Upper lobe of left lung (tissue), 6 donors: ENCODE results near the gene SOHLH2. TPM values are rescaled to one million over a fixed set of nuclear protein-coding genes. Genes with fewer than 3 reads are reported as not detected.

Source experiments
- ATAC-seq, 2 donors: fragments of 200-7000 bp; cut with Tn5 transposase; one replicate each; pipeline ENCODE4 v1.9.1; 2022; ENCODE audit warnings: mild to moderate bottlenecking in 2 of 2, moderate library complexity in 2 of 2; ENCODE audit not compliant: low FRiP score in 2 of 2
- DNase-seq, 2 donors: peaks; one replicate each; pipeline ENCODE4 v3.0.0-alpha.2; 2019 to 2020
- H3K27ac ChIP-seq, 4 donors: fragments of 200-600 bp; sonication (generic); one replicate each; pipeline ENCODE4 v1.5.1; 2016 to 2019
- H3K27me3 ChIP-seq, 4 donors: fragments of 200-600 bp; sonication (generic); one replicate each; pipeline ENCODE4 v1.5.1; 2017 to 2019
- H3K36me3 ChIP-seq, 4 donors: fragments of 200-600 bp; sonication (generic); one replicate each; pipeline ENCODE4 v1.5.1; 2016 to 2019
- H3K4me1 ChIP-seq, 4 donors: fragments of 200-600 bp; sonication (generic); one replicate each; pipeline ENCODE4 v1.5.1; 2018 to 2019
- H3K4me3 ChIP-seq, 4 donors: fragments of 200-600 bp; sonication (generic); one replicate each; pipeline ENCODE4 v1.5.1; 2017 to 2019; ENCODE audit warnings: mild to moderate bottlenecking in 2 of 4, moderate library complexity in 1 of 4
- H3K9me3 ChIP-seq, 4 donors: fragments of 200-600 bp; sonication (generic); one replicate each; pipeline ENCODE4 v1.5.1; 2018 to 2019
- EP300 ChIP-seq, 4 donors: sonication (generic); formaldehyde crosslinking; IDR thresholded peaks; one replicate each; pipeline ENCODE4 v1.5.1; 2017; ENCODE audit warnings: antibody characterized with exemption in 4 of 4, control low read depth in 2 of 4
- POLR2A ChIP-seq, 4 donors: fragments of 450-650 bp; IDR thresholded peaks; one replicate each; pipeline ENCODE4 v1.5.1; 2016 to 2017; ENCODE audit warnings: antibody characterized with exemption in 4 of 4, mild to moderate bottlenecking in 2 of 4
- POLR2AphosphoS5 ChIP-seq, 2 donors: sonication (generic); formaldehyde crosslinking; IDR thresholded peaks; one replicate each; pipeline ENCODE4 v1.5.1; 2017; ENCODE audit warnings: antibody characterized with exemption in 2 of 2
- WGBS, 2 donors: methylation state at CpG; one replicate each; pipeline ENCODE4 v1.1.5; 2017 to 2018; 5-methylcytosine and 5-hydroxymethylcytosine counted together
- total RNA-seq, 6 donors: library from RNA; depleted of rRNA in 4 of 6; stranded (reverse); fragments of >200 nt in 4 of 6; gene quantifications; one replicate each; pipeline versions ENCODE4 v1.1.0 to v1.2.1, GENCODE V29; 2016 to 2021
- TF ChIP-seq, protein P1 (sequence below), 6 experiments: fragments of 450-650 bp in 4 of 6; fragments of 200-600 bp in 2 of 6; sonication (generic) in 2 of 6; IDR thresholded peaks; one replicate each; pipeline ENCODE4 v1.5.1; 2016 to 2019; ENCODE audit warnings: antibody characterized with exemption in 6 of 6
- donor health status: DM: no; HTN: no; CAD: no; lungs with moderate emphysema.
- donor health status: DM: no; HTN: yes; CAD: no; lungs with severe emphysema.

SOHLH2 gene
- total RNA-seq, 6 donors from 2014 or later = 0.11 TPM; not detected in 5

DNA sequence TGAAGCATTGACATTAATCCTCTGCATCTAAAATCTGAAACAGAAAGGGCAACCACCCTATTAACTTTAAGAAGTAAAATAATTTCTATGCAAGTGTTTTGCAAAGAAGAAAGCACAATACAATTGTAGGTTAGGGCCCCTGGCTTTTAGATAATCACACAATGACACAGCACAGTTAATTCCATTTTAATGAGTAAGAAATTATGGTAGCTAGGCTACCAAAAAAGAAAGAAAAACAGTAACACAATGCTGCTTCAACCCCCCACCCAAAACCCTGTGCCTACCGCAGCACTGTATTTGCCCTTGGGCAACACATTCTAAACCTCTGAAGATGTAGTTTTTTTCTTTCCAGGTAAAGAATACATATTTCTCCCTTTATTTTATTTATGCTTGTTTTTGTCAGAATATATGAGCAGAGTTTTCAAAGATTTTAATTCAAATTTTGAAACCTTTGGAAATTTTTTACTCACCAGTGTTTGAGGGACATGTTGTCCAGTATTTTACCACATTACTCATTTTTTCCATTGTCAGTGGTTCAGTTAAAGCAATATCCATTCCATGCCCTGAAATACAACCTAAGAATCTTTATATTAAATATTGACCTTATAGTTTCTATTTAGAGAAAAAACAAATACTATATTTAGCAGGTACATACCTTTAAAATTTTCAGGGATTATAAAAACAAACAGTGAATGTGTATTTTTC lies 21.1 kb downstream of the SOHLH2 start:
- no peaks in the 10 kb centered on the region for H3K36me3 ChIP-seq
- no peak overlapping the region for H3K4me3 ChIP-seq
- H3K27me3 ChIP-seq = no peaks in the 10 kb centered on the region
- ATAC-seq (no peak), DNase-seq (no peak)
- H3K4me1 ChIP-seq = no peaks in the 10 kb centered on the region
- no peak overlapping the region for H3K27ac ChIP-seq
- TF ChIP-seq POLR2AphosphoS5 (IDR thresholded peaks at IDR 0.05) (no peak), POLR2A (IDR thresholded peaks at IDR 0.05) (no peak), EP300 (IDR thresholded peaks at IDR 0.05) (no peak)
- TF ChIP-seq, protein P1, sequence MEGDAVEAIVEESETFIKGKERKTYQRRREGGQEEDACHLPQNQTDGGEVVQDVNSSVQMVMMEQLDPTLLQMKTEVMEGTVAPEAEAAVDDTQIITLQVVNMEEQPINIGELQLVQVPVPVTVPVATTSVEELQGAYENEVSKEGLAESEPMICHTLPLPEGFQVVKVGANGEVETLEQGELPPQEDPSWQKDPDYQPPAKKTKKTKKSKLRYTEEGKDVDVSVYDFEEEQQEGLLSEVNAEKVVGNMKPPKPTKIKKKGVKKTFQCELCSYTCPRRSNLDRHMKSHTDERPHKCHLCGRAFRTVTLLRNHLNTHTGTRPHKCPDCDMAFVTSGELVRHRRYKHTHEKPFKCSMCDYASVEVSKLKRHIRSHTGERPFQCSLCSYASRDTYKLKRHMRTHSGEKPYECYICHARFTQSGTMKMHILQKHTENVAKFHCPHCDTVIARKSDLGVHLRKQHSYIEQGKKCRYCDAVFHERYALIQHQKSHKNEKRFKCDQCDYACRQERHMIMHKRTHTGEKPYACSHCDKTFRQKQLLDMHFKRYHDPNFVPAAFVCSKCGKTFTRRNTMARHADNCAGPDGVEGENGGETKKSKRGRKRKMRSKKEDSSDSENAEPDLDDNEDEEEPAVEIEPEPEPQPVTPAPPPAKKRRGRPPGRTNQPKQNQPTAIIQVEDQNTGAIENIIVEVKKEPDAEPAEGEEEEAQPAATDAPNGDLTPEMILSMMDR (IDR thresholded peaks at IDR 0.05) = no peak
- whole genome bisulfite sequencing, 2 donors = 93 to 97% methylated on average over 1 of the region's 1 CpG
- no peaks in the 10 kb centered on the region for H3K9me3 ChIP-seq

GRCh38 chr13:36192166-36192565 lies 22.2 kb downstream of the SOHLH2 start:
- no peaks in the 10 kb centered on the region for H3K4me1 ChIP-seq
- DNase-seq (no peak), ATAC-seq (no peak)
- H3K36me3 ChIP-seq = no peaks in the 10 kb centered on the region
- no peak overlapping the region for H3K27ac ChIP-seq
- no peaks in the 10 kb centered on the region for H3K9me3 ChIP-seq
- no peak for TF ChIP-seq POLR2A (IDR thresholded peaks at IDR 0.05)
- no peak for TF ChIP-seq EP300 (IDR thresholded peaks at IDR 0.05)
- TF ChIP-seq, protein P1 (IDR thresholded peaks at IDR 0.05) = no peak
- TF ChIP-seq POLR2AphosphoS5 (IDR thresholded peaks at IDR 0.05) = no peak
- H3K27me3 ChIP-seq = no peaks in the 10 kb centered on the region
- WGBS, 2 donors = 79 to 81% methylated on average over 6 of the region's 6 CpGs
- H3K4me3 ChIP-seq = no peak overlapping the region

- H3K4me1 ChIP-seq = no peaks in the 10 kb centered on the region
- 83 to 96% methylated on average over 3 of the region's 3 CpGs for WGBS, 2 donors
- H3K4me3 ChIP-seq = no peak overlapping the region
- no peaks in the 10 kb centered on the region for H3K27me3 ChIP-seq
- ATAC-seq (no peak), DNase-seq (no peak)
- H3K27ac ChIP-seq = no peak overlapping the region
- no peaks in the 10 kb centered on the region for H3K36me3 ChIP-seq
- TF ChIP-seq POLR2AphosphoS5 (IDR thresholded peaks at IDR 0.05) (no peak), POLR2A (IDR thresholded peaks at IDR 0.05) (no peak), EP300 (IDR thresholded peaks at IDR 0.05) (no peak)
- TF ChIP-seq, protein P1 (IDR thresholded peaks at IDR 0.05) = no peak
- H3K9me3 ChIP-seq = no peaks in the 10 kb centered on the region
These were observed 23.6 kb downstream of the SOHLH2 start for GRCh38 chr13:36190771-36191170.

DNA sequence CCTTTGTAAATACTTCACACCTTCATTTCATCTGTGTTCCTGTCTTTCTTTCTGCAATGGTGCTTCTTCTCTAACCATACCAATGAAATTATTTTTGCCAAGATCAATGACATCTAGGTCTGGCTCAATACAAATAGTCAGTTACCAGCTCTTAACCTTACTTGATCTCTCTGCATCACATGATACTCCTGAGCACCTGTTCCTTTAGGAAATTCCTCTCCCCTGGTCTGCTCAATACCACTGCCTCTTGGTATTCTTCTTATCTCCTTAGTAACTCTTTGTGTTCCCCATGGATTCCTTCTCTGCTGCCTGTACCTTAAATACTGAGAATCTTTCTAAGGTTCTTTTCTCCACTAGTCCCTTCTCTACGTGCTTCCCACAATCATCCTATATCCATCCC lies 25.9 kb downstream of the SOHLH2 start:
- no peaks in the 10 kb centered on the region for H3K4me1 ChIP-seq
- TF ChIP-seq, protein P1 (IDR thresholded peaks at IDR 0.05) = no peak
- TF ChIP-seq POLR2A (IDR thresholded peaks at IDR 0.05) (no peak), EP300 (IDR thresholded peaks at IDR 0.05) (no peak), POLR2AphosphoS5 (IDR thresholded peaks at IDR 0.05) (no peak)
- WGBS, 2 donors = 83 to 91% methylated on average over 1 of the region's 1 CpG
- no peak overlapping the region for H3K4me3 ChIP-seq
- H3K27ac ChIP-seq = no peak overlapping the region
- DNase-seq (no peak), ATAC-seq (no peak)
- H3K36me3 ChIP-seq = no peaks in the 10 kb centered on the region
- no peaks in the 10 kb centered on the region for H3K27me3 ChIP-seq
- H3K9me3 ChIP-seq = no peaks in the 10 kb centered on the region

- Histone ChIP-seq H3K4me3 (no peak overlapping the region), H3K36me3 (no peaks in the 10 kb centered on the region), H3K27me3 (no peaks in the 10 kb centered on the region), H3K9me3 (no peaks in the 10 kb centered on the region), H3K4me1 (no peaks in the 10 kb centered on the region), H3K27ac (no peak overlapping the region)
- DNase-seq (no peak), ATAC-seq (no peak)
- TF ChIP-seq POLR2AphosphoS5 (IDR thresholded peaks at IDR 0.05) (no peak), POLR2A (IDR thresholded peaks at IDR 0.05) (no peak), EP300 (IDR thresholded peaks at IDR 0.05) (no peak)
- TF ChIP-seq, protein P1 (IDR thresholded peaks at IDR 0.05) = no peak
These were observed 30.5 kb downstream of the SOHLH2 start for GRCh38 chr13:36183901-36184300.
